ENCODE measurements around the gene KLHL7. TPM values are rescaled to one million over a fixed set of nuclear protein-coding genes. Genes with fewer than 3 reads are reported as not detected.
"Not testable (repeated sequence)": the region's sequence is repeated elsewhere in the genome, so short reads cannot be mapped to it uniquely, and the experiment has no call there.

KLHL7 gene
- total RNA-seq, 1 experiment from 2014 or later, result 35.2 TPM

GRCh38 chr7:23184291-23184690, 78.7 kb downstream of the KLHL7 start:
- Mint-ChIP-seq H3K27ac (ENCODE audit: unreplicated experiment) (no peak overlapping the region), H3K4me1 (ENCODE audit: low read depth, unreplicated experiment) (peaks cover 26% of the 10 kb centered on the region), H3K4me3 (ENCODE audit: low read depth, unreplicated experiment) (peak overlapping the region; percentile 81), H3K9me3 (ENCODE audit: low read depth, unreplicated experiment) (no peaks in the 10 kb centered on the region), H3K36me3 (ENCODE audit: insufficient read depth, unreplicated experiment) (peaks cover 79% of the 10 kb centered on the region), H3K27me3 (ENCODE audit: unreplicated experiment) (no peaks in the 10 kb centered on the region)
- BruUV-seq (replicated peaks), result no TSS peak
- intact Hi-C loops (cut with micrococcal nuclease; ENCODE audit: unreplicated experiment), result no loop called here
- CTCF ChIA-PET, result interaction anchor here (0.6 to 1.5 kb wide), 9 partner anchors 9 to 249 kb away, joined by 3 to 20 read pairs (median 4); no protein-coding TSS in a partner anchor
- DNase-seq, result no peak
- TF ChIP-seq CTCF (IDR thresholded peaks at IDR 0.05; ENCODE audit: unreplicated experiment), result no peak

DNA sequence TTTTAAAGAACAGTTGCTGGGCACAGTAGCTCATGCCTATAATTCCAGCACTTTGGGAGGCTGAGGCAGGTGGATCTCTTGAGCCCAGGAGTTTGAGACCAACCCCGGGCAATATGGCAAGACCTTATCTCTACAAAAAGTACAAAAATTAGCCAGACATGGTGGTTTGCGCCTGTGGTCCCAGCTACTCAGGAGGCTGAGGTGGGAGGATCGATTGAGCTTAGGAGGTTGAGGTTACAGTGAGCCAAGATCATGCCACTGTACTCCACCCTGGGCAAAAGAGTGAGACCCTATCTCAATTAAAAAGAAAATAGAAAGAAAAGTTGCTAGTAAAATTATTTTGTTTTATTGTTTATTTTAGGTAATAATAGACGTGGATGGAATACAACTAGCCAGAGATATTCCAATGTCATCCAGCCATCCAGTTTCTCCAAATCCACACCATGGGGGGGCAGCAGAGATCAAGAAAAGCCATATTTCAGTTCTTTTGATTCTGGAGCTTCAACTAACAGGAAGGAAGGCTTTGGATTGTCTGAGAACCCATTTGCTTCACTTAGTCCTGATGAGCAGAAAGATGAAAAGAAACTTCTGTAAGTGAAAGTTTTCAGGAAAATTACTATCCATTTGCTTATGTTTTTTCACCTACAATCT, 79.2 kb downstream of the KLHL7 start:
- H3K4me3 Mint-ChIP-seq (ENCODE audit: low read depth, unreplicated experiment), result no peak overlapping the region

DNA sequence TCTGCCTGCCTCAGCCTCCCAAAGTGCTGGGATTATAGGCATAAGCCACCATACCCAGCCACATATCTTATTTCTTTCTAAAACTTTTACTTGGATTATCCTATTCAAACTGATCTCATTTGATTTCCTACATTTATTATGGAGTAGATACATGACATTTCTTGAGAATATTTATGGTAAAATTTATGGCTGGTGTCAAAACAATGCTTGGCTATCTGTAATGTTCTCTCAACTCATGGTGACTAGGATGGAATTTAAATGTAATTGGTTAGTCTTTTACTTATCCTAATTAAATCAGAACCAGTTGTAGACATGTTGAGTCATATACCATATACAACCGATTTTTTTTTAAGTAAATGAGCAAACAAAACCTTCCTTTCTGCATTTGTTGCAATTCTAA, 80.4 kb downstream of the KLHL7 start:
- no peak for TF ChIP-seq CTCF (IDR thresholded peaks at IDR 0.05; ENCODE audit: unreplicated experiment)
- H3K27me3 Mint-ChIP-seq (ENCODE audit: unreplicated experiment), result no peaks in the 10 kb centered on the region
- no peak for DNase-seq
- BruUV-seq (replicated peaks), result no TSS peak
- CTCF ChIA-PET, result no interaction called here
- H3K36me3 Mint-ChIP-seq (ENCODE audit: insufficient read depth, unreplicated experiment), result peaks cover 85% of the 10 kb centered on the region
- intact Hi-C loops (cut with micrococcal nuclease; ENCODE audit: unreplicated experiment), result loop anchor here (1.0 to 5.0 kb wide), 2 partner anchors 76 to 359 kb away; no protein-coding TSS in a partner anchor
- no peaks in the 10 kb centered on the region for H3K9me3 Mint-ChIP-seq (ENCODE audit: low read depth, unreplicated experiment)
- peaks cover 24% of the 10 kb centered on the region for H3K4me1 Mint-ChIP-seq (ENCODE audit: low read depth, unreplicated experiment)
- no peak overlapping the region for H3K27ac Mint-ChIP-seq (ENCODE audit: unreplicated experiment)
- H3K4me3 Mint-ChIP-seq (ENCODE audit: low read depth, unreplicated experiment), result no peak overlapping the region

More for the DNA sequence above, 79.2 kb downstream of the KLHL7 start:
- no peaks in the 10 kb centered on the region for H3K27me3 Mint-ChIP-seq (ENCODE audit: unreplicated experiment)
- H3K36me3 Mint-ChIP-seq (ENCODE audit: insufficient read depth, unreplicated experiment), result peaks cover 85% of the 10 kb centered on the region
- TF ChIP-seq CTCF (IDR thresholded peaks at IDR 0.05; ENCODE audit: unreplicated experiment), result peak; percentile 81
- H3K9me3 Mint-ChIP-seq (ENCODE audit: low read depth, unreplicated experiment), result no peaks in the 10 kb centered on the region
- no peak overlapping the region for H3K27ac Mint-ChIP-seq (ENCODE audit: unreplicated experiment)
- DNase-seq, result peak; percentile 80
- intact Hi-C loops (cut with micrococcal nuclease; ENCODE audit: unreplicated experiment), result loop anchor here (1.0 to 5.0 kb wide), 2 partner anchors 77 to 360 kb away; no protein-coding TSS in a partner anchor
- no TSS peak for BruUV-seq (replicated peaks)
- H3K4me1 Mint-ChIP-seq (ENCODE audit: low read depth, unreplicated experiment), result peaks cover 26% of the 10 kb centered on the region
- CTCF ChIA-PET, result interaction anchor here (0.6 to 1.5 kb wide), 14 partner anchors 10 to 330 kb away, joined by 3 to 20 read pairs (median 4); no protein-coding TSS in a partner anchor

- no TSS peak for BruUV-seq (replicated peaks)
- H3K27ac Mint-ChIP-seq (ENCODE audit: unreplicated experiment), result no peak overlapping the region
- no peak overlapping the region for H3K4me3 Mint-ChIP-seq (ENCODE audit: low read depth, unreplicated experiment)
- no peaks in the 10 kb centered on the region for H3K27me3 Mint-ChIP-seq (ENCODE audit: unreplicated experiment)
- peaks cover 46% of the 10 kb centered on the region for H3K36me3 Mint-ChIP-seq (ENCODE audit: insufficient read depth, unreplicated experiment)
- no peaks in the 10 kb centered on the region for H3K9me3 Mint-ChIP-seq (ENCODE audit: low read depth, unreplicated experiment)
- DNase-seq, result no peak
- intact Hi-C loops (cut with micrococcal nuclease; ENCODE audit: unreplicated experiment), result no loop called here
- CTCF ChIA-PET, result no interaction called here
- TF ChIP-seq CTCF (IDR thresholded peaks at IDR 0.05; ENCODE audit: unreplicated experiment), result no peak
- no peaks in the 10 kb centered on the region for H3K4me1 Mint-ChIP-seq (ENCODE audit: low read depth, unreplicated experiment)
Observed at GRCh38 chr7:23191022-23191421, 85.4 kb downstream of the KLHL7 start.

GRCh38 chr7:23193650-23194227, 88.2 kb downstream of the KLHL7 start:
- BruUV-seq (replicated peaks); intact Hi-C loops (cut with micrococcal nuclease; ENCODE audit: unreplicated experiment); DNase-seq; H3K4me1 Mint-ChIP-seq (ENCODE audit: low read depth, unreplicated experiment); H3K4me3 Mint-ChIP-seq (ENCODE audit: low read depth, unreplicated experiment); H3K9me3 Mint-ChIP-seq (ENCODE audit: low read depth, unreplicated experiment); H3K27me3 Mint-ChIP-seq (ENCODE audit: unreplicated experiment); H3K27ac Mint-ChIP-seq (ENCODE audit: unreplicated experiment): not testable (repeated sequence)
- CTCF ChIA-PET, result interaction anchor here (0.6 to 1.3 kb wide), 3 partner anchors 13 to 80 kb away, joined by 3 to 7 read pairs (median 4); no protein-coding TSS in a partner anchor
- peaks cover 38% of the 10 kb centered on the region for H3K36me3 Mint-ChIP-seq (ENCODE audit: insufficient read depth, unreplicated experiment)
